Right cardiac atrium (tissue), 5 donors: ENCODE measurements around the gene AFMID. TPM values are rescaled to one million over a fixed set of nuclear protein-coding genes. Genes with fewer than 3 reads are reported as not detected.
A peak's percentile ranks its signal among the peaks of the same experiment; 100 is the strongest.

Experiments
- ATAC-seq, 2 donors: fragments of 200-7000 bp; cut with Tn5 transposase; one replicate each; pipeline versions ENCODE4 v1.8.0 to v1.9.1; 2020; ENCODE audit warnings: moderate library complexity in 2 of 2, mild to moderate bottlenecking in 1 of 2
- DNase-seq, 3 donors: peaks; one replicate each; pipeline ENCODE4 v3.0.0-alpha.2; 2020
- H3K27ac ChIP-seq: one replicate; pipeline ENCODE4 v1.5.1; 2013; ENCODE audit warnings: mild to moderate bottlenecking, low read length, control low read depth, moderate library complexity
- H3K27me3 ChIP-seq: one replicate; pipeline ENCODE4 v1.6.1; 2013; ENCODE audit not compliant: control insufficient read depth, insufficient read depth
- H3K4me1 ChIP-seq: one replicate; pipeline ENCODE4 v1.6.1; 2013; ENCODE audit warnings: low read length; ENCODE audit not compliant: control insufficient read depth, insufficient read depth
- H3K4me3 ChIP-seq: one replicate; pipeline ENCODE4 v1.5.1; 2013; ENCODE audit warnings: low read length, control low read depth
- H3K9me3 ChIP-seq: one replicate; pipeline ENCODE4 v1.6.1; 2013; ENCODE audit warnings: low read length; ENCODE audit not compliant: control insufficient read depth
- WGBS: extraction: QIAGEN DNeasy Blood & Tissue Kit; methylation state at CpG from one replicate; pipeline ENCODE4 v1.1.7; 2013; 5-methylcytosine and 5-hydroxymethylcytosine counted together
- intact Hi-C, 4 donors: fragments of 100-400 bp; cut with DNase I; formaldehyde crosslinking; loops; one replicate each; pipeline versions ENCODE4 v1.11.0 to v1.14.0; 2022 to 2023
- polyA plus RNA-seq: library from polyadenylated mRNA; stranded (reverse); fragments of 200-250 nt; gene quantifications from one replicate; pipeline ENCODE4 v1.2.3, GENCODE V29; 2013
- total RNA-seq, 4 donors: library from RNA; stranded (reverse); fragmentation: NEBNext Ultra II Directional; extraction: Animal tissue kit (Norgen Biotek cat#: 25700); gene quantifications; one replicate each; pipeline ENCODE4 v1.2.1, GENCODE V29; 2021
- donor health status: healthy with polysubstance abuse.
- donor health status: DM: no; HTN: yes; CAD: no.
- donor health status: DM: no; HTN: no; CAD: no.
- donor health status: DM: no; HTN: yes; CAD: no; lungs with severe emphysema.
- donor health status: DM: yes; HTN: yes; CAD: no.

The AFMID gene
- total and polyA plus RNA-seq, 5 donors = 17.5 to 53.3 (median 30.6) TPM

DNA sequence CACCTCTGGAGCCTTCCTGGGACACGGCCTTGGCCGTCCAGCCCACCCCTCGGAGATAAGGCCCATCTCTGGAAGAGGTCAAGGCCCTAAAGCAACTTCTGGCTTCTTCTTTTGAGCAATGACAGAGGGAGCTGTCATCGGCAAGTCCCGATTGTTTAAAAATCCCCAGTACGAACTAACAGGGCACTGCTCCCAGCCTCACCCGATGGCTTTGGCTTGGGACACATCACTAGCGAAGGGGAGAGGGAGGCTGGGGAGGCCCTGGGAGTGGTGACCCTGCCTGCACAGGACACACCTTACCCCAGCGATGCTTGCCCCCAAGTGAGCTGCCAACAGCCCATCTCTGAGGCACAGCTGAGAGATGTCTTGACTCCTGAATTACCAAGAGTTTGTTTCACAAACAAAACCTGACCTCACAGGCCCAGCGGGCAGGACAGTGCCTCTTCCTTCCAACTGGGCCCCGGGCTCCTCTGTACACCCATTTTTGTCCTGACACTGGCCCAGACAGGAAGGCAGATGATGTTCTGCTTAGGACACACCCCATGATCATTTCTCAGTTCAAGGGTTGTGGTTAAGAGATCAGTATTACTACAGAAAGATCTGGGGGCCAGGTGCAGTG is 14.0 kb upstream of the AFMID start:
- Histone ChIP-seq H3K27me3 (no peaks in the 10 kb centered on the region), H3K27ac (peak overlapping the region; percentile 51), H3K4me1 (peaks cover 3% of the 10 kb centered on the region), H3K4me3 (no peak overlapping the region), H3K9me3 (no peaks in the 10 kb centered on the region)
- intact Hi-C loops = loop anchor here in 2 of 4 donors (5.0 to 10.0 kb wide), 3 partner anchors 41 to 61 kb away; partner anchors contain the start of gene TMC8 (in 1 of the 2)
- 37% methylated on average over 11 of the region's 11 CpGs for WGBS
- DNase-seq (no peak), ATAC-seq (no peak)

DNA sequence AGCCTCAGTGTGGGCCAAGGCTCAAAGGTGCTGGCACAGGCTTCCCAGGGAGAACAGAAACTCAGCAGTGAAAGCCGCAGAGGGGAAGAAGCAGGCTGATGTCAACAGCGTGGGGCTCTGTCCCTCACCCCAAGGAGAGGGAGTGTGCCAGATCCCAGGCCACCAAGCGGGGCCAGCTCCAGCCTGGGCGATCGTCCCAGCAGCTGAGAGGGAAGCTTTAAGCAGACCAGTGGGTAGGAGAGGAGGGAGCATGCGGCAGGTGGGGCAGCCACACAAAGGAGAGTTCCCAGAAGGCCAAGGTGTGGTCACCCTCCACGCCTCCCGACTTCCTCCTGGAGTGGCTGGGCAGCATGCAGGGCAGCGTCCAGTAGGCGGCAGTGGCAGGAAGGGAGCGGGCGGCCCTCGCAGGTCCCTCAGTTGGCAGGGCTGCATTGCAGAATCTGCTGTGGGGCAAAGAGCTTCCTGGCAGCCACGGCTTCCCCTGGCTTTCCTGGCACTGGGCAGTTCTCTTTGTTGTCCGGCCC is 12.8 kb upstream of the AFMID start:
- DNase-seq (peak; percentile 81 to 93 (median 91)), ATAC-seq (peak; percentile 68 to 77)
- Histone ChIP-seq H3K9me3 (no peaks in the 10 kb centered on the region), H3K27me3 (no peaks in the 10 kb centered on the region), H3K4me1 (peaks cover 3% of the 10 kb centered on the region), H3K4me3 (no peak overlapping the region), H3K27ac (peak overlapping the region; percentile 9)
- 30% methylated on average over 15 of the region's 15 CpGs for WGBS
- intact Hi-C loops = loop anchor here in 2 of 4 donors (5.0 to 10.0 kb wide), 3 partner anchors 42 to 62 kb away; partner anchors contain the start of gene TMC8 (in 1 of the 2)

DNA sequence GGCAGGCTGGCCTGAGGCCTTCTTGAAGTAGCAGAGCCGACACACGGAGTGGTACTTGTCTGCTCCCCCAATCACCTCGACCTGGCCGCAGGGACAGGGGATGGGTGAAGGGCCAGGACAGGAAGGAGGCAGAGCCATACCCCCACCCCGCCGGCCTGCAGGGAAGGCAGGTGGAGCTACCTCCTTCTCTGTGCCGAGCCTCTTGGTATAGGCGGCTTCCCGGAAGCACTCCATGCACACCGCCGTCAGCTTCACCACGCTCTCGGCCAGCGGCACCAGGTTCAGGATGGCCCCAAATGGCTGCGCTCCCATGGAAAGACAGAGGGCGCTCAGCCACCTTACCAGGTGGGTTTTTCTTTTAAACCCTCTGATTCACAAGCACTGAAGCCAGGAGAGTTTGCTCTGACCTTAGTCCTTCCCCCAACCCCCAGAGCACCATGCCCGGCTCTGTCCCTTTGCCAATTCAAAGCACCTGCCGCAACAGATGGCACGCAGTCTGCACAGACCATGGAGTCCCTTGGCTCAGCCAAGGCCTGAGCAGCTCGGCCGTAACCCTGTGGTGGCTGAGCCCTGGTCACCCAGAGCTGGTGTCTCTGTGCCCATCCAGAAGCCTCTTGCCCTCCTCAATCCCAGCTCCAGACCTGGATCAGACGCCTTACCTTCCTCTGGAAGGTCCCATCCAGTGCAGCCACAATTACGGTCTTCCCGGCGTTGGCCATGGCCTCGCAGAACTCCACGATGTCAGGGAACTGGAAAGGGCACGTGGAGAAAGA is 12.1 kb upstream of the AFMID start:
- intact Hi-C loops = loop anchor here in 3 of 4 donors (5.0 to 10.0 kb wide), 3 partner anchors 43 to 63 kb away; partner anchors contain the start of gene TMC8 (in 1 of the 3)
- no peaks in the 10 kb centered on the region for H3K9me3 ChIP-seq
- H3K27me3 ChIP-seq = no peaks in the 10 kb centered on the region
- peaks cover 3% of the 10 kb centered on the region for H3K4me1 ChIP-seq
- no peak overlapping the region for H3K4me3 ChIP-seq
- 72% methylated on average over 28 of the region's 28 CpGs for WGBS
- ATAC-seq (no peak), DNase-seq (no peak)
- peak overlapping the region; percentile 9 for H3K27ac ChIP-seq

DNA sequence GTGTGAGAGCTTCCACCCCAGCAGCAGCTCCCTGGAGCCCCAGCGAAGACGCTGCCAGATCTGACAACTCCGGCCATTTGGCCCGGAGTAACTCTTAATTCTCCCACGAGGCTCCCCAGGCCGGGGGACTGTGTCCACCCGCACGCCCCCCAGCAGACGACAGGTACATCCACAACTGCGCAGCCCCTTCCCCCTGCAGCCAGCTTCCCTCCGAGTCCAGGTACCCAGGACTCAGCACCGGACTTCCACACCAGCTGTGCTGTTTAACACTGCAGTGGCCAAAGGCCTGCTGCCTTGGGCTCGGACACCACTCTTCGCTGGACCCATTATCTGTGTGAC is 11.6 kb upstream of the AFMID start:
- Histone ChIP-seq H3K27ac (no peak overlapping the region), H3K9me3 (no peaks in the 10 kb centered on the region), H3K4me3 (no peak overlapping the region), H3K4me1 (peaks cover 3% of the 10 kb centered on the region), H3K27me3 (no peaks in the 10 kb centered on the region)
- intact Hi-C loops = loop anchor here in 2 of 4 donors (5.0 to 10.0 kb wide), 2 partner anchors 61 to 63 kb away; no protein-coding TSS in a partner anchor
- ATAC-seq (no peak), DNase-seq (no peak)
- WGBS = 59% methylated on average over 14 of the region's 14 CpGs

DNA sequence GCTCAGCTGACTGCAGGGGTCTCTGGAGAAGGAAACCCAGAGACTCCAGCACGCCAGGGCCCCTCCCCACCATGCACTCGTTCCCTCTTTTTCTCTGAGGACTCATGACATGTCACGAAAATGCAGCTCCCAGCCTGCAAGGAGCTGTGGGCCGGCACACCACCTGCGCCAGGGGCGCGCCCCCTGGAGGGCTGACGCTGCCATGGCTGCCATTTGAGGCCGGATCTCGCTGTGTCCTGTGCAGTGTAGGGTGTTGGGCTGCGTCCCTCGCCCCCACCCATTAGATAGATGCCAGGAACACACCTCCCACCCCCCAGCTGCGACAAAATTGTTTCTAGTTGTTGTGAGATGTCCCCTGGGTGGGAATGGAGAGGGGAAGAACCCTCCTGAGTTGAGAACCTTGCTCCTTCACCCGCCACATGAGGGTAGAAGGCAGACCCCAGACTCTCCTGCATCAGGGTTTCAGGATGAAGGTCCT is 10.6 kb upstream of the AFMID start:
- Histone ChIP-seq H3K4me3 (no peak overlapping the region), H3K4me1 (peaks cover 3% of the 10 kb centered on the region), H3K27ac (no peak overlapping the region), H3K9me3 (no peaks in the 10 kb centered on the region), H3K27me3 (no peaks in the 10 kb centered on the region)
- peak; percentile 70 to 92 (median 90) for DNase-seq
- WGBS = 15% methylated on average over 14 of the region's 14 CpGs
- ATAC-seq = peak; percentile 50 to 55
- intact Hi-C loops = loop anchor here in 2 of 4 donors (5.0 to 10.0 kb wide), 2 partner anchors 62 to 64 kb away; no protein-coding TSS in a partner anchor

DNA sequence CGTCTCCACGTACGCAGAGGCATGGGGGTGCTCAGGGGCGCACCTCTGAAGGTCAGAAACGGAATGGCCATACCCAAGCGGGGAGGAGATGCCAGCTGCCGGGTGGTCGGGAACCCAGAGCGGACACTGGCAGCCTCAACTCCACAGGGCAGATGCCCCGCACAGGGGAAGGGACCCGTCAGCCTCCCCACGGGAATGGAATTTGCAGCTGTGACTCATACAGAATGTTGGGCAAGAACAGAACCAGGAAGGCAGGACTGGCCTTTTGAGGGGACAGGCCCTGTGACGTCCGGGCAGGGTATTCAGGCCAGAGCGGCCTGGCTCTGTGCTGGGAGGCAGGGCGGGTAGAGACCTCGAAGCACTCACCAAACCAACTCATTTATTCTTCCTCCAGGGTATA is 7.8 kb upstream of the AFMID start:
- intact Hi-C loops = loop anchor here in 2 of 4 donors (5.0 to 10.0 kb wide), 2 partner anchors 65 to 67 kb away; no protein-coding TSS in a partner anchor
- no peak overlapping the region for H3K27ac ChIP-seq
- H3K27me3 ChIP-seq = no peaks in the 10 kb centered on the region
- H3K4me3 ChIP-seq = no peak overlapping the region
- WGBS = 90% methylated on average over 17 of the region's 17 CpGs
- H3K4me1 ChIP-seq = no peaks in the 10 kb centered on the region
- DNase-seq (peak in 1 of 3 donors; percentile 34), ATAC-seq (peak; percentile 7 to 12)
- H3K9me3 ChIP-seq = no peaks in the 10 kb centered on the region

DNA sequence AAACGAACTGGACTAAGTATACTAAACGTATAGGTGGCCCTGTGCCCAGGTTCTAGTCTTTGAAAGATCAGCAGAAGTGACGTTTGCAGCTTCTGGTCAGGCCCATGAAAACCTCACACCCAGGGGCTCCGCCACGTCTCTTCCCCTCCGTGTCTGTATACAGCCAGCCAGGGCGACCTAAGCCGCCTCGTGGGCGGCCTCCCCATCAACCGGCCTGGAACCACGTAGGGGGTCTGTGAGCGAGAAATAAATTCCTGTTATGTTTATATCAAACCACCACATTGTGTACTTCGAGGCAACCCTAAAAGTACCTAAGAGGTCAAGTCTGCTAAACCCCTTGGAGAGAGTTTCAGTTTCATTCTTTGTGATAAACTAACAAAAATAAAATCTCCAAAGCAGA is 7.1 kb upstream of the AFMID start:
- intact Hi-C loops = loop anchor here in 1 of 4 donors (5.0 kb wide), 1 partner anchor 73 kb away; no protein-coding TSS in a partner anchor
- Histone ChIP-seq H3K4me3 (no peak overlapping the region), H3K4me1 (no peaks in the 10 kb centered on the region), H3K27ac (no peak overlapping the region), H3K27me3 (no peaks in the 10 kb centered on the region), H3K9me3 (no peaks in the 10 kb centered on the region)
- ATAC-seq (no peak), DNase-seq (no peak)
- 68% methylated on average over 14 of the region's 14 CpGs for WGBS

DNA sequence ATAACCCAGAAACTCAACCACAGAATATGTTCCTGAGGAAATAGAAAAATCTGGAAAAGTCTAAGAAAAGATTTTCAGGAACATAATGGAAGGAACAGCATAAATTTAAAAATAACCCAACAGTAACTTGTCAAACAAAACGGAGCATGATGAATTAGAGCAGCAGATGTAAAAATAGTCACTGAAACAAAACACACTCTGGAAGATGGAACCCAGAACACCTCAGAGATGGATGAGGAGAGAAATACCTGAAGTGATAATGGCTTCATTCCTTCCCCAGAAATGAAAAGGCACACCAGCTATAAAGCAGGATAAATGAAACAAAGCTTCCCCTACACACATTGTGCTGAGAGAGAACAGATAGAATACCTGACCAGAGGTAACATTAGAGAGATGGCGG is 6.7 kb upstream of the AFMID start:
- ATAC-seq (no peak), DNase-seq (no peak)
- H3K9me3 ChIP-seq = no peaks in the 10 kb centered on the region
- 64% methylated on average over 2 of the region's 2 CpGs for WGBS
- no peak overlapping the region for H3K4me3 ChIP-seq
- no peaks in the 10 kb centered on the region for H3K27me3 ChIP-seq
- intact Hi-C loops = loop anchor here in 1 of 4 donors (5.0 kb wide), 1 partner anchor 73 kb away; no protein-coding TSS in a partner anchor
- H3K4me1 ChIP-seq = no peaks in the 10 kb centered on the region
- no peak overlapping the region for H3K27ac ChIP-seq

DNA sequence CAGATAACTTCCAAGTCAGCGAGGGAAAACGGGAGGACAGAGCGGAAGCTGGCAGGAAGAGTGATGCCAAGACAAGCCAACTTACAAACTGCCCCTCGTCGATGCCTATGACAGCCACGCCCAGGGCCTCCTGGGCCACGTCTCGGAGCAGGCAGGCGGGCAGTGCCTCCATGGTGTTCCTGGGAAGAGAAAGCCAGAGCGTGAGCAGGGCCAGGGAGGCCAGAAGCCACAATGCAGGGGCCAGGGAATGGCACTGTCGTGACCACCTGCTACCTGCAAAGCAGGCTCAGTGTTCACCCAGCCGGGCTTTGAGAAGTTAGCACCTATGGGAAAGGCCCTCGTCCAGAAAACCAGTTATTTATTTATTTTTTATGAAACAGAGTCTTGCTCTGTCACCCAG is 4.7 kb upstream of the AFMID start:
- H3K9me3 ChIP-seq = no peaks in the 10 kb centered on the region
- H3K27ac ChIP-seq = no peak overlapping the region
- ATAC-seq (no peak), DNase-seq (no peak)
- intact Hi-C loops = loop anchor here in 1 of 4 donors (5.0 kb wide), 1 partner anchor 75 kb away; no protein-coding TSS in a partner anchor
- 96% methylated on average over 13 of the region's 13 CpGs for WGBS
- H3K4me1 ChIP-seq = no peaks in the 10 kb centered on the region
- no peaks in the 10 kb centered on the region for H3K27me3 ChIP-seq
- no peak overlapping the region for H3K4me3 ChIP-seq

DNA sequence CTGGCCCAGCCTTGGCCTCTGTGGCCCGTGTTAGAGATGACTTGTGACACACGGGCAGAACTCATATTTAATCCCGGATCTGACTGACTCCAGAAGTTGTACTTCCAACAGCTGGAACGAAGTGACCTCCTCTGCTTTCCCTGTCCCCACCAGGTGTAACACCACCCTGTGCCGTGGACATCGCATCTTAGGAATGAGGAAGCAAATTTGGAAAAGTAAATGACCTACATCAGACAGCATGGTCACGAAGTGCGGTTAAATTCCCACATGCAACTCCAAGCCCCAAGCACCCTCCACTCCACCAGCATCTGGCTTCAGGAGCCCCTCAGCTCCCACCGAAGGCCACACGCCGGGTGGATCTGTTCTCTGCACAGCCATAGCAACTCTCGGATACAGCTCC is 3.2 kb upstream of the AFMID start:
- H3K4me3 ChIP-seq = no peak overlapping the region
- no peak for ATAC-seq
- H3K27me3 ChIP-seq = no peaks in the 10 kb centered on the region
- DNase-seq = no peak
- H3K27ac ChIP-seq = no peak overlapping the region
- H3K9me3 ChIP-seq = no peaks in the 10 kb centered on the region
- 93% methylated on average over 12 of the region's 12 CpGs for WGBS
- intact Hi-C loops = loop anchor here in 1 of 4 donors (5.0 kb wide), 1 partner anchor 77 kb away; no protein-coding TSS in a partner anchor
- no peaks in the 10 kb centered on the region for H3K4me1 ChIP-seq
